Neutrophil (primary cell): Measurements from ENCODE around the gene CFAP54.

Source experiments
- H3K27ac ChIP-seq: fragments of 200-600 bp; sonication (generic); 2 replicates; pipeline ENCODE4 v1.5.1; 2016; ENCODE audit warnings: mild to moderate bottlenecking, moderate library complexity
- H3K27me3 ChIP-seq: fragments of 200-600 bp; sonication (generic); 2 replicates; pipeline ENCODE4 v1.6.0; 2016; ENCODE audit warnings: mild to moderate bottlenecking
- H3K36me3 ChIP-seq: fragments of 200-600 bp; sonication (generic); 2 replicates; pipeline ENCODE4 v1.5.1; 2017
- H3K4me1 ChIP-seq, 2 experiments: fragments of 200-600 bp in 1 of 2; sonication (generic) in 1 of 2; 1 replicate in 1 of 2; 2 replicates in 1 of 2; pipeline versions ENCODE4 v1.5.1 to v1.6.1; 2013 to 2016; ENCODE audit warnings: low read depth in 1 of 2, low read length in 1 of 2, mild to moderate bottlenecking in 1 of 2, moderate library complexity in 1 of 2; ENCODE audit not compliant: control insufficient read depth in 1 of 2, insufficient read depth in 1 of 2
- H3K4me3 ChIP-seq, 2 experiments: fragments of 200-600 bp in 1 of 2; sonication (generic) in 1 of 2; 1 replicate in 1 of 2; 2 replicates in 1 of 2; pipeline ENCODE4 v1.5.1; 2013 to 2016; ENCODE audit warnings: low read depth in 1 of 2, low read length in 1 of 2, mild to moderate bottlenecking in 1 of 2, moderate library complexity in 1 of 2
- H3K9me3 ChIP-seq: fragments of 200-600 bp; sonication (generic); 2 replicates; pipeline ENCODE4 v1.5.1; 2016
- CTCF ChIP-seq: fragments of 200-600 bp; sonication (generic); IDR thresholded peaks from 2 replicates; pipeline ENCODE4 v1.5.1; 2016; ENCODE audit warnings: antibody characterized with exemption

The CFAP54 gene

GRCh38 chr12:96478011-96478410 lies 11.4 kb upstream of the CFAP54 start:
- Histone ChIP-seq H3K27me3 (no peaks in the 10 kb centered on the region), H3K9me3 (no peaks in the 10 kb centered on the region), H3K27ac (no peak overlapping the region), H3K36me3 (no peaks in the 10 kb centered on the region), H3K4me3 (no peak overlapping the region), H3K4me1 (no peaks in the 10 kb centered on the region)
- TF ChIP-seq CTCF = no peak

- peaks cover 0 to 5% of the 10 kb centered on the region in 2 experiments for H3K4me1 ChIP-seq
- no peak for TF ChIP-seq CTCF
These were observed 7.3 kb upstream of the CFAP54 start for GRCh38 chr12:96482086-96482485.

DNA sequence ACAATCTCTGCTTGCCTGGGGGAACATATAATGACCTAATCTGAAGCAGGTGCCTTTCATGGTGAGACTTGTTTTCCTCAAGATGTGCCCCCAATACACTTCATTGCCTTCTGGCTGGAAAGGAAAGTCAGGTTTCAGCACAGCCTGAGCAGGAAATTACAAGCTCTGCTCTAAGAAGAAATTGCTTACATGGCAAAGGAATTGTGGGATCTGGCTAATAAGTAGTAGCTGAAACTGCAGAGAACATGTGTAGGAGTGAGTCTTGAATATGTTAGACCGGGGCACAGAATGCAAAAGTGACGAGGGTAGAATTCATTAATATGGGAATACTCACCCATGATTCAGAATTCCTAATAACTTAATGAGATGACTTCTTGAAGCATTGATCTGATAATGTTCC lies 6.3 kb upstream of the CFAP54 start:
- H3K9me3 ChIP-seq = no peaks in the 10 kb centered on the region
- H3K27ac ChIP-seq = no peak overlapping the region
- no peaks in the 10 kb centered on the region for H3K36me3 ChIP-seq
- no peak for TF ChIP-seq CTCF
- H3K27me3 ChIP-seq = peaks cover 20% of the 10 kb centered on the region
- H3K4me1 ChIP-seq = peaks cover 0 to 5% of the 10 kb centered on the region in 2 experiments
- no peak overlapping the region for H3K4me3 ChIP-seq

More at GRCh38 chr12:96482086-96482485, 7.3 kb upstream of the CFAP54 start:
- no peaks in the 10 kb centered on the region for H3K36me3 ChIP-seq
- no peaks in the 10 kb centered on the region for H3K9me3 ChIP-seq
- no peak overlapping the region for H3K4me3 ChIP-seq
- no peak overlapping the region for H3K27ac ChIP-seq
- H3K27me3 ChIP-seq = peaks cover 9% of the 10 kb centered on the region

DNA sequence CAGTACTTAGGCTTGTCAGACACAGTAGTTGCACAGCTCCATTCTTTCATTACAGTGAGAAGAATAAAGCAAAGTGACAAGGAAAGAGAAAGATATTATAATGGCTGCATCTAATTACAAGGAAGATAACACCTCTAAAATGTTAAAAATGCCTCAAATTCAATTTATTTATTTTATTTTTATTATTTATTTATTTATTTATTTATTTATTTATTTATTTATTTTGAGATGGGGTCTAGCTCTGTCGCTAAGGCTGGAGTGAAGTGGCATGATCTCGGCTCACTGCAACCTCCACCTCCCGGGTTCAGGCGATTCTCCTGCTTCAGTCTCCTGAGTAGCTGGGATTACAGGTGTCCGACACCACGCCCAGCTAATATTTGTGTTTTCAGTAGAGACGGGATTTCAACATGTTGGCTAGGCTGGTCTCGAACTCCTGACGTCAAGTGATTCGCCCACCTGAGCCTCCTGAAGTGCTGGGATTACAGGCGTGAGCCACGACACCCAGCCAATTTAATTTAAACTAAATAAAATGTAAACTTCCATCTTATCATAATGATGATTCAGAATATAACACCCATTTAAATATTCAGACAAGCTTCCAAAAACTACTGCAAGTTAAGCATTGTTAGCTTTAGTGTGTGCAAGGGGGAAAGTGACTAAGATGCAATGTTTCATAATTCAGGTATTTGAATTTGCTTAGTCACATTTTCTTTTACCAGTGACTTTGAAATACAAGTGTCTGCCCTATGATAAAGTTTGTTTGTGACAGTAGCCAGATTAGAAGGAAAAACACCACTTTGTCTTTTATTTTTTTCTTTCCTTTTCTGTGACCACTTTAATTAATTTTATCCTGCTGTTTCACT lies 2.4 kb upstream of the CFAP54 start:
- TF ChIP-seq CTCF = no peak
- Histone ChIP-seq H3K27me3 (peaks cover 48% of the 10 kb centered on the region), H3K4me3 (no peak overlapping the region), H3K4me1 (peaks cover 9 to 12% of the 10 kb centered on the region in 2 experiments), H3K27ac (no peak overlapping the region), H3K36me3 (no peaks in the 10 kb centered on the region), H3K9me3 (no peaks in the 10 kb centered on the region)

DNA sequence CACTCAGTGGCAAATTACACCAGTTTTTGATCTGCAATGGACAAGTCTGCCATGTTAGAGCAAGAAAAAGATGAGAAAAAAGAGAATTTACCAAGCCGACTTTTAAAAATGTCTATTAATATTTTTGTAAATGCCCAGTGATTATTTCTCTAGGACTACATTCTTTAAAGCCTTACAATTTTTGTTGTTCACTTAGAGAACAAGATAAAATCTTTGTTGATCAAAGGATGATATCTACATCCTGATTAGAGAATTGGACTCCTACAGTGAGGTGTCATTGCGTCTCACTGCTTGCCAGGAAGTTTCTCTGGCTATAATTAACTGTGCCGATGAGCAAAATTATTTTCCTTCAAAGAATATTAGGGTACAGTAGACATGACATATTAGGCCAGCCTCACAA lies 1.7 kb upstream of the CFAP54 start:
- TF ChIP-seq CTCF = no peak
- no peaks in the 10 kb centered on the region for H3K9me3 ChIP-seq
- peaks cover 48% of the 10 kb centered on the region for H3K27me3 ChIP-seq
- no peak overlapping the region for H3K27ac ChIP-seq
- peaks cover 9 to 12% of the 10 kb centered on the region in 2 experiments for H3K4me1 ChIP-seq
- H3K4me3 ChIP-seq = no peak overlapping the region
- H3K36me3 ChIP-seq = no peaks in the 10 kb centered on the region
